Activated CD4-positive, alpha-beta T cell treated with anti-CD3 and anti-CD28 coated beads, Interleukin-10, Interleukin-2, amounts not matched to agents 100 ng/mL and 50 ng/mL, durations not matched to agents 16 hours and 8 hours (primary cell): ENCODE data around the gene CA9.
A peak's percentile ranks its signal among the peaks of the same experiment; 100 is the strongest.

Source experiments
- DNase-seq: peaks from one replicate; pipeline ENCODE4 v3.0.0-alpha.2; 2020

The CA9 gene

GRCh38 chr9:35718721-35719511 is 45.2 kb downstream of the CA9 start:
- DNase-seq = no peak

- no peak for DNase-seq
Measured at GRCh38 chr9:35719546-35719945, 45.8 kb downstream of the CA9 start.

GRCh38 chr9:35723426-35723825 is 49.7 kb downstream of the CA9 start:
- no peak for DNase-seq

GRCh38 chr9:35723908-35724307 is 50.2 kb downstream of the CA9 start:
- no peak for DNase-seq

- DNase-seq = no peak
Measured at GRCh38 chr9:35725362-35725761, 51.6 kb downstream of the CA9 start.

GRCh38 chr9:35726931-35727330 is 53.2 kb downstream of the CA9 start:
- DNase-seq = peak; percentile 47

- no peak for DNase-seq
Measured at GRCh38 chr9:35727676-35728040, 53.9 kb downstream of the CA9 start.

- DNase-seq = peak; percentile 82
Measured at GRCh38 chr9:35728041-35728971, 54.6 kb downstream of the CA9 start.

- DNase-seq = no peak
Measured at GRCh38 chr9:35729101-35729500, 55.4 kb downstream of the CA9 start.

GRCh38 chr9:35729700-35730485 is 56.2 kb downstream of the CA9 start:
- DNase-seq = peak; percentile 65

GRCh38 chr9:35730486-35730854 is 56.7 kb downstream of the CA9 start:
- no peak for DNase-seq
